HG03575 (cell line): ENCODE data around the gene BCL2L12.

Experiments
- ATAC-seq: cut with Tn5 transposase; IDR thresholded peaks from one replicate; pipeline ENCODE4 v1.9.1; 2021; ENCODE audit not compliant: unreplicated experiment, insufficient number of reproducible peaks, low FRiP score; ENCODE audit errors: extremely low read depth

The BCL2L12 gene

DNA sequence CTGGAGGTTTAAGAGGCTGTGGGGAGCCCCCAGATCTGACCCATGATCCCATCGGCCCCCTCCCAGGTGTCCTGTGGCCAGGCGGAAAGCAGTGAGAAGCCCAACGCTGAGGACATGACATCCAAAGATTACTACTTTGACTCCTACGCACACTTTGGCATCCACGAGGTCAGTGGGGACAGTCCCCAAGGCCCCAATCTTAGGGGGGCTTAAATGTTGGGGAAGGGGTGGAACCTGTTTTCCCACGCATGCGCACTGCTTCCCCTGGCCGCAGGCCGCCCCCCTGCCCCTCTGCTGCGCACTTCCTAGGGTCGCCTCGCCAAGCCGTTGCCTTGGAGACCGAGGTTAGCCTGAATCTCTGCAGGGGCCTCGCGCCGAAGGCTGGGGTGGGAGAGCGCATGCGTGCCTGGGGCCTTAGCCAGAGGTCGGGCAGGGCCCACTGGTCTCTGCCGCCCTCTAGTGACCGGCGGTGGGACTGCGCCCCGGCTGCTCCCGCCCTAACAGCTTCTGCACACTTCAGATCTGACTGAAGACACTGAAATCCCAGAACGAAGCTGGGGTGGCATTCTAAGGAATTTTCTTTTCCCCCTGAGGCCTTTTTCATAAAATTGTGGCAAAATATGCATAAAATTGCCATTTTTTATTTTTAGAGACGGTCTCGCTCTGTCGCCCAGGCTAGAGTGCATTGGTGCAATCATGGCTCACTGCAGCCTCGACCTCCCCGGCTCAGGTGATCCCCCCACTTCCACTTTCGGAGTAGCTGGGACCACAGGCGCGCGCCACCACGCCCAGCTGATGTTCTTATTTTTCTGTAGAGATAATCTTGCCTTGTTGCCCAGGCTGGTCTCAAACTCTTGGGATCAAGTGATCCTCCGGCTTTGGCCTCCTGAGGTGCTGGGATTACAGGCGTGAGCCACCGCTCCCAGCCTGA lies 15.0 kb downstream of the BCL2L12 start:
- no peak for ATAC-seq

DNA sequence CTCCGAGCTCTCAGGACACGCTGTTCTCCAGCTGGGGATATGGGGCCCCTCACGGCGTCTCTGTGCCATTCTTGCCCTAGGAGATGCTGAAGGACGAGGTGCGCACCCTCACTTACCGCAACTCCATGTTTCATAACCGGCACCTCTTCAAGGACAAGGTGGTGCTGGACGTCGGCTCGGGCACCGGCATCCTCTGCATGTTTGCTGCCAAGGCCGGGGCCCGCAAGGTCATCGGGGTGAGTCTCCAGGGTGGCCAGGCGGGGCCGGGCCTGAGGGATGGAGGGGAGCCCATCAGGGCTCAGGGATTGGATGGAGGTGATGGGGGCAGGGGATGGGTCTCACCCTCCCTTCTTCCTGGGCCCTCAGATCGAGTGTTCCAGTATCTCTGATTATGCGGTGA lies 16.1 kb downstream of the BCL2L12 start:
- no peak for ATAC-seq

DNA sequence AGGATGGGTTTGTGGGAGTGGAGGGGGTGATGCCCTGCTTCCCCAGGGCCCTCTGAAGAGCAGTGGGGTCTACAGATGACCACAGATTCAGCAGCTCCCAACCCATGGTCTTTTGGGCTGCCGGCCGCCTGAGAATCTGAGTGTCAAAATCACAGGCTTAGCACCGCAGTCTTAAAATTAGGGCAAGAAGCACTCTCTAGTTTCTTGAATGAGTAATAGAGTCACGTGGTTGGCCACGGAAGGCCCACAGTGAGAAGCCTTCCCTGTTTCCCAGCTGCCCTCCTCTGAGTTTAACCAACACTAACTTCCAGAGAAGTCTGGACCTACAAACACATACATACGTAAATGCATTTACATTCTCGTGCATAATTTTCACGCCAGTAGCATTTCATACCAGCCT lies 16.5 kb downstream of the BCL2L12 start:
- no peak for ATAC-seq

DNA sequence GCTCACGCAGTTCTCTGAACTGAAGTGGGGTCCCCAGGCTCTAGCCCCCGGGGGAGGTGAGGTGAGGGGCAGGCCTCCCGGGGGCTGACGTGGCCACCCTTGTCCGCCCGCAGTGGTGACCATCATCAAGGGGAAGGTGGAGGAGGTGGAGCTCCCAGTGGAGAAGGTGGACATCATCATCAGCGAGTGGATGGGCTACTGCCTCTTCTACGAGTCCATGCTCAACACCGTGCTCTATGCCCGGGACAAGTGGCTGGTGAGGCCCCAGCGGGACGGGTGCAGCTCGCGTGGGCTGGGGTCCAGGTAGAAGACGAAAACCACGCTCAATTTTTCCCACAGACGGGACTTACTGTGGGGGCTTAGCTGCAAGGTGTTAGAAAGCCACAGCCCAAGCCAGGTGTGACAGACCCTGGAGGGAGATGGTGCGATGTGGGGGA lies 18.1 kb downstream of the BCL2L12 start:
- no peak for ATAC-seq

DNA sequence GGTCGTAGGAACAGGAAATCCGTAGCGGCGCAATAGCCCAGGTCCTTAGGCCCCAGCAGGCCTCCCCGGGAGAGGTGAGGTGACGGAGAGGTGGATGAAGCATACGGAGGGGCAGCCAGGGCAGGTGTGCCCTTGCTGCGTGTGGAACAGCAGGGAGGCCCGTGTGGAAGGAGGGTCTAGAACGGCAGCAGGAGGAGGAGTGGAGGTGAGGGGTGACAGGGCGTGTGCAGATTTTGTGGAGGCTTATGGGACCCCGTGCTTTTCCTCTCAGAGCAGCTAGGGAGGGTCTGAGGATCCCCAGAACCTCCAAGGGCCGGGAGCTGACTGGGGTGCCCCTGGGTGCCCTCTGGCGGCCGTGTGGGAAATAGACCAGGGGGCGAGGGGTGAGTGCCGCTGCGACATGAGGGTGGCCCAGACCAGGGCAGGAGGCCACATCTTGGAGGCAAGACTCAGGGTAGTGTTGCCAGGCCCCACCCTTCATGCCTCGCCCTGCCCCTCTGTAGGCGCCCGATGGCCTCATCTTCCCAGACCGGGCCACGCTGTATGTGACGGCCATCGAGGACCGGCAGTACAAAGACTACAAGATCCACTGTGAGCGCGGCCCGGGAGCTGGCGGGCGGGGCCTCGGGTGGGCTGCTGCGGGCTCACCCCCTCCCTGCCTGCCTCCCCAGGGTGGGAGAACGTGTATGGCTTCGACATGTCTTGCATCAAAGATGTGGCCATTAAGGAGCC lies 18.7 kb downstream of the BCL2L12 start:
- no peak for ATAC-seq

DNA sequence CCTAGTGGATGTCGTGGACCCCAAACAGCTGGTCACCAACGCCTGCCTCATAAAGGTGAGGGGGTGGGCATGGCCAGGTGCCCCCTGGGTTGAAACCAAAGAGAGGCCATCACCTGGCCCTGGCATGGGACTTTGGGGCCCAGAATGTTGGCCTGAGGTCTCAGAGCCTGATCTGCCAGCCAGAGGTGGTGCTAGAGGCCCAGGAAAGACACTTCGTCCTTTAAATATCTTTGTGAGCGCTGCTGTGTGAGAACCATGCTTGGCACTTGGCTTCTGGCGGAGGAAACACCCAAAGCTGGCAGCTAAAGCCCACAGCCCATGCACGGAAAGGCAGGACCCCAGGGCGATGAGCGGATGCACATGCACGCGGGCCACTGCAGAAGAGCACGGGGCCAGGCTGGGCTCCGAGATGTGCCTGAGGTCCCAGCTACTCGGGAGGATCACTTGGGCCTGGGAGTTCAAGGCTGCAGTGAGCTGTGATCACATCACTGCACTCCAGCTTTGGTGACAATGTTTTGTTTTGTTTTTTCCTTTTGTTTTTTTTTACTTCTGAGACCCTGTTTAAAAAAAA lies 19.3 kb downstream of the BCL2L12 start:
- ATAC-seq = no peak

DNA sequence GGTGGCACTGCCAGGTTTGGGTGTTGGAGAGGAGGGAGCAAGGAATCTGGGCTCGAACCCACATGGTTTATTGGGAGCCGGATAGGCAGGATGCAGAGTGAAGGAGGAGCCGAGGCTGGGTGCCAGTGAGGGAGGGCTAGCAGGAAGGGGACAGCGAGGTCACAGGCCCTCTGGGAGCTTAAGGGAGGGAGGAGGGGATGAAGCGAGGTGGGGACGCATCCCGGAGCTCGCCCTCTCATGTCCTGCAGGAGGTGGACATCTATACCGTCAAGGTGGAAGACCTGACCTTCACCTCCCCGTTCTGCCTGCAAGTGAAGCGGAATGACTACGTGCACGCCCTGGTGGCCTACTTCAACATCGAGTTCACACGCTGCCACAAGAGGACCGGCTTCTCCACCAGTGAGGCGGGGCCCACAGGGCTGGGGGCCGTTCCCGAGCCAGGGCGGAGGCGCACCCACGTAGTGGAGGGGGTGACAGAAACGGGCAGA lies 20.2 kb downstream of the BCL2L12 start:
- no peak for ATAC-seq

DNA sequence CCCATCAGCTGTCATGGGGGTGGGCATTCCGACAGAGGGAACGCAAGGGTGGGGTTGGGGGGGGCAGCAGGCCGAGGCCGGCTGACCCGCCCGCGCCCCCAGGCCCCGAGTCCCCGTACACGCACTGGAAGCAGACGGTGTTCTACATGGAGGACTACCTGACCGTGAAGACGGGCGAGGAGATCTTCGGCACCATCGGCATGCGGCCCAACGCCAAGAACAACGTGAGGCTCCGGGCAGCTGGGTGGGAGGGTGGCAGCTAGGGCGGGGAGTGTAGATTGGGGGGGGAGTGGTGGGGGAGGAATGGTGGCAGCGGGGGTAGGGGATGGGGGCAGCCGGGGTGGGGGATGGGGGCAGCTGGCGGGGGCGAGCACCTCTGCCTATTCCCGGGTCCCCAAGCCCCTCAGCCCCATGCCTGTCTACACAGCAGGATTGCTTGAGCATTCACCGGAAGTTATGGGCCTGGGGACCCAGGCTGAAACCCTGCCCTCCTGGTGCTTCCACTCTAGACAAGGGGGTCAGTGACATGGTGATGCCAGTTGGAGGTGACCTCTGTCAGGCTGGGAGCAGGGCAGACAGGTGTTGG lies 20.9 kb downstream of the BCL2L12 start:
- no peak for ATAC-seq

DNA sequence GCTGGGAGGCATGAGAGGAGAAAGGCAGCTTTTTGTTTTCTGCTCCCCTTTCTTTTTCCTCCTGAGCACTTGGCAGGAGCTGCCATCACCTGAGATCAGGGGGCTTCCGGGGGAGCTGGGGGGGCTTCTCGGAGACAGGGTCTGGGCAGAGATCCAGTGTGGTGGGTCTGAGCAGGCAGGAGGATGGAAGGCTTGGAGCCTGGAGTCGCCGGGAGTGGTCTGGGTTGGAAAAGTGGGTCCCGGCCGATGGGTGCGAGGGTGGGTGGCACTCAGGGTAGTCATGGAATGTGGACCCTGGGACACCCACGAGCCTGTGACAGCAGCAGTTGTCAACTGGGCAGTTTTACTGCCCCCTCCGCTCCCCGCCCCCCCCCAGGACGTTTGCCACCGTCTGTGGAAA lies 21.4 kb downstream of the BCL2L12 start:
- ATAC-seq = no peak

DNA sequence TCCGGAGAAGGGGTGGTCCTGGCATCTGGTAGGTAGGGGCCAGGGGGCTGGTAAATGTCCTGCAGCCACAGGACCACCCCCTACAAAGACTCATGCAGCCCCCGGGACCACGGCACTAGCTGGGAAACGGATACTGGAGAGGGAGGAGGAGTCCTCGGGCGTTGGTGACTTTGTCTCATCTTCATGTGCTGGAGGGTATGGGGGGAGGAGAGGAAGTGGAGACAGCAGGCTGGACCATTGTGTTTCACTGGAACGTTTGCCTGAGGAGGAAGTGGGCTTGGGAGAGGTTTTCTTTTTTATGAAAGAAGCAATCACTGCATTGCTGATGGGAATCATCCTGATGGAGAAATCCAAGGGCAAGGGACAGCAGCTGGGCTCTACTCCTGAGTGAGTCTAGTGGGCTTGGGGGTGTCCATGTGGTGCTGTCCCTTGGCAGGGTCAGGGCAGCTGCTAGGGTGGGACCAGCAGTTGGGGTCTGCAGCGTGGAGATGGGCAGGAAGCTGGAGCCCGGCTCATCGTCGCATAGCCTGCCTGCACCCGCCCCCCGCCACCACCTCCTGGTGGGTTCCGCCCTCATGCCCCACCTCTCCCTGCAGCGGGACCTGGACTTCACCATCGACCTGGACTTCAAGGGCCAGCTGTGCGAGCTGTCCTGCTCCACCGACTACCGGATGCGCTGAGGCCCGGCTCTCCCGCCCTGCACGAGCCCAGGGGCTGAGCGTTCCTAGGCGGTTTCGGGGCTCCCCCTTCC lies 22.0 kb downstream of the BCL2L12 start:
- no peak for ATAC-seq

DNA sequence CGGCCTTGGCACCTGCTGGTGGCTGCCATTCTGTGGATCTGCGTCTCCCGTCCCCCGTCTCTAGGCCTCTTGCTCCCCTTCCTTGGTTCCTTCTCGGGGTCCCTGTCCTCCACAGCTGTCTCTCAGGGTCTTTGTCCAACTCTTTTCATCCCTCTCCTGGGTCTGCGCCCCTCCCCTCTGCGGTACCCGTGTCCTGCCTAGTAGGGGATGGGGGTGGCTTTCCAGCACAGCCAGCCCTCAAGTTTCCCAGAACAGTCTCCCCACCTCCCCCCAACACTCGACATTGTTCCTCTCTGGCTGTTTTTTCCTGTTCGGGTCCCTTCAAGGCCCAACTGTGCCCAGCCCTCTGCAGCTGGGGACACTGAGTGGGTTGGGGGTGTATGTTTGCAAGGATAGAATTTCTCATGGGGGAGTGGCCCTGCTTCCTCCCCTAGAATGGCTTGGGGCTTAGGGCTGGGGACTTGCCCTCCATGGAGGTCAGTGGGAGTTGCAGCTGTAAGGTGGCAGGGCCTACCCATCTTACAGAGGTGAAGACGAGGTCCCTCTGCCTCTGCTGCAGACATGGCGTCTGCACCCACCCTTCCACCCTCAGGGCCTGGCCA lies 22.9 kb downstream of the BCL2L12 start:
- no peak for ATAC-seq

DNA sequence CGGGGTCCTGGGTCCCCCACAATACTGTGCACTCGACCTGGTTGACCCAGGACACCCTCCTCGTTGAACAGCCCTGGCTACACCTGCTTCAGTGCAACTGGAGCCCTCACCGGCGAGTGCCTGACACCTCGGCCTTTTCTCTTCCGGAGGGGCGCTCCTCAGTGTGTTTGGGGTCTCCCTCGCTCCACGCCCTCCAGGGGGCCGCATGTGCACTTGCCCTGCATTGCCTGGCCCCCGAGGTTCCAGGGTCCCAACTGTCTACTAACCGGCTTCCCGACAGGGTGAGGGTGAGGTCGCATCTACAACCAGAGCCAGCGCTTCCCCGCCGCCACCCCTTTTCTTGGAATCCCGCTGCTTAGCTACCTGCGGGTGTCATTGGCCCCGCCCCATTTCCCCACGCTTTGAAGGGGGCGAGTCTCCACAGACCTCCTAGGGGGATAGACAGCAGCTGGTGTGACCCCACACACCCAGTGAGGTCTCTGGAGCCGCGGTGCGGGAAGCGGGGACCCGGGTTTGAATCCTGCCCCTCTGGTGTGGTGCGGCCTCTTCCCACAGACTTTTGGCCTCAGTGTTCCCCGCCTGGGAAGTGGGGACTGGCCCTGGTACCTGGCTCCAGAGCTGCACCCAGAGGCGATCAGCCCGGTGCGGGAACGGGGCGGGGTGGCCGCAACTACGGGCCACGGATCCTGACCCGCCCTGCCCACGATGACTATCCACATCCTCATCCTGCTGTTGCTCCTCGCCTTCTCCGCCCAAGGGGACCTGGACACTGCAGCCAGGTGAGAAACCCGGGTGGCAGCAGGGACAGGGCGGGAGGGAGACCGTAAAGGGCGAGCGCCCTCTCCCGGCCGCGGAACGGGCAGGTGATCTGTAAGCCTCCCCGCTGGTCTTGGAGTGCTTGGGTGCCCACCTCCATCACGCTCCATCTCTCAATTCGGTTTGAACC lies 23.7 kb downstream of the BCL2L12 start, which contains the start of gene ADM5:
Gene ADM5 (plus strand): TSS at position 462 of the 946 bp plus-strand sequence. CDS start 244 bp downstream, at position 706.
- no peak for ATAC-seq

DNA sequence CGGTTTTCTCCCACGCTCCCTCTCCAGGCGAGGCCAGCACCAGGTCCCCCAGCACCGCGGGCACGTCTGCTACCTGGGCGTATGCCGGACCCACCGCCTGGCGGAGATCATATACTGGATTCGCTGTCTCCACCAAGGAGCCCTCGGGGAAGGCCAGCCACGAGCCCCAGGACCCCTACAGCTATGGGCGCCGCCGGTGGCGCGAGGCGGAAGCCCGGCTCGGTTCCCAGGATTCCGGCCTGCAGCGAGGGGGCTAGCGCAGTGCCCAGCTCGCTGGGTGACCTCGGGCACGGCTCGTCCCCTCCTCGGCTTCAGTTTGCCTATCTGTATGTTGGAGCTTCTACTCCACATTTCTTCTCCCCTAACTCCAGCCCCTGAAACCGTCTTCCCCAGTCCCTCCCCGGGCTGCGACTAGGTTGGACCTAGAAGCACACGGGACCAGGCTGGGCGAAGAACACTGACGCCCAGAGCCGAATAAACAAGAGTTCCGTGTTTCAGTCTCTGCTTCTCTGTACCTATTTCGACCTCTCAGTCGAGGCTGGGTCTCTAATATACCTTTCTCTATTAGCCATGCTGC lies 24.4 kb downstream of the BCL2L12 start:
- ATAC-seq = no peak

DNA sequence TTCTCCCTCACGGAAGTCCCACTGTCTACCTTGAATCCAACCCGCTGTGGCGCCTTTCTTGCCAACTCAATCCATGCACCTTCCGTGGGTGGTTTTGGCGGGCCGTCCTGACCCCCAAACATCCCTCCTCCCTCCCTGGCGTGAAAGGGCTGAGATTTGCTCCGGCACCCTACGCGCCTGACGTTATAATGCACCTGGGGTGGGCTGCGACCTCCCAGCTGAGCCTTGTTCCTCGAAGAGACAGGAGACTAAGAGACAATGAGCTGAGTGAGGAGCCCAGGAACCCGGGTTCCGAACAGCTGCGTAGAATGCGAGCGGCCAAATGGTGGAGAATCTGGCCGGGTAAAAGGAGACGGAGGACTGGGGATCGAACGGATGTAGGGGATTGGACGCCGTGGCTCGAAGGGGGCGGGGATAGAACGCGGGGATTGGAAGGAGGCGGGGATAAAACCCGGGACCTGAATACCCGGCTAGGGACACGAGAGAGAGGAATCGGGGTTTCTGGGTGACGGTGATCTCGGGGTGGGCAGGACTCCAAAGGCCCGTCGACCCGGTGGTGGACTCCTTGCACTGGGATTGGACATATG lies 25.0 kb downstream of the BCL2L12 start, which contains the start of gene CPT1C:
Gene CPT1C (plus strand): TSS at position 461 of the 587 bp plus-strand sequence. CDS start 1,137 bp downstream, outside the sequence.
- no peak for ATAC-seq

DNA sequence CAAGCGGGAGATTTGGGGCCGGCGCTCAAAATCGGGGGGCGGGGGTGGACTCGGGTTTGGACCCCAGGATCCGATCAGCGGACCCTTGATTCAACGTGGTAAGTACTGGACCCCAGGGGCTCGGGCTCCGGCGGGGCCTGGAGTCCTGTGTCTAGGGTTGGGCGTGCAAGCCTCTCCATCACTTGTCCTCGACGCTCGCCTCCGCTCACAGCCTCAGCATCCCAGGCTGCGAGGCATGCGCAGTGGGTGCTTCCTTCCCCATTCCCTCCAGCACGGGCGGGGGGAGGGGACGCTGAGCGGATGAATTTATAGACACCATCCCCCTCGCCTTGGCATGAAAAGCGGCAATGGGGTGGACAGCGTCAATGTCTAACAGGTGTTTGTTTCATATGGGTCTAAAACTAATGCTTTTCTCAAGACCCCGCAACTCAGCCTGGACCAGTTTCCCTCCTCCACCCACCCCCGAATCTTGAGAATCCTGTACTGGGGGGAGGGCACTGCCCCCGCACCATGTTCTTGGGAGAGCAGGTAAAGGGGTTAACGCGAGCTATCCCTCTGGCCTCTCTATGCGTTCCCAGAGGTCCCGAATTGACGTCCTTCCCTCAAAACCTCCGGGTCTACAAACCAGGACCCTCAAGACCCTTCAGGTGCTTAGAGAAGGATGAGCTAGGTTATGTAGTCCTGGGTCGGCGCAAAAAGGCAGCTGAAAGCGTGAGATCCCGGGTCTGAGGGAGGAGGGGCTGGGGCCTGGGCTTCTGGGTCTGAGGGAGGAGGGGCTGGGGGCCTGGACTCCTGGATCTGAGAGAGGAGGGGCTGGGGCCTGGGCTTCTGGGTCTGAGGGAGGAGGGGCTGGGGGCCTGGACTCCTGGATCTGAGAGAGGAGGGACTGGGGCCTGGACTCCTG lies 25.8 kb downstream of the BCL2L12 start:
- ATAC-seq = no peak
